Measurements from ENCODE around the gene STX2. TPM values are rescaled to one million over a fixed set of nuclear protein-coding genes. Genes with fewer than 3 reads are reported as not detected.

Gene STX2
- polyA plus RNA-seq, 2 of the 4 experiments (the other 2 are of a cell fraction) = 26.8 to 51.3 TPM

DNA sequence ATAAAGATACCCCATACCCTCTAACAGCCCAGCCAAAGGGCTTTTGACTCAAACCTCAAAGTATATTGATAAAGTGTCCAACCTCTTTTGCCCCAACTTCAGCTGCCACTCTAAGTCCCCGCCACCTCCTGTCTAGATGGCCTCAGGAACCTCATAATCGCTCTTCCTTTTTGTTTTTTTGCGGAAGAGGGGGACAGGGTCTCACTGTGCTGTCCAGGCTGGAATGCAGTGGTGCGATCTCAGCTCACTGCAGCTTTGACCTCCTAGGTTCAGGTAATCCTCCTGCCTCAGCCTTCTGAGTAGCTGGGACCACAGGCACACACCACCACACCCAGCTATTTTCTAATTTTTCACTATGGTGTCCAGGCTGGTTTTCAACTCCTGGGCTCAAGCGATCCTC, 60.3 kb downstream of the STX2 start:
- CTCF ChIA-PET = no interaction called here
- H3K4me1 ChIP-seq = peaks cover 11% of the 10 kb centered on the region; the same call in 2 of the 3 replicates
- FAIRE-seq (no peak), ATAC-seq (no peak), DNase-seq (ENCODE audit: low read depth in 1 of 2, low spot score in 1 of 2) (no peak)
- no peak overlapping the region for H3K4me3 ChIP-seq
- no peak overlapping the region for H3K4me2 ChIP-seq
- POLR2A ChIA-PET = no interaction called here
- no peak overlapping the region for H3K27ac ChIP-seq
- whole genome bisulfite sequencing (ENCODE audit: missing lambda C conversion rate) = 93% methylated on average over 5 of the region's 5 CpGs
- TF ChIP-seq POLR2AphosphoS2 (conservative IDR thresholded peaks at IDR 0.05; ENCODE audit: low read length) = no peak
- TF ChIP-seq, protein P1, sequence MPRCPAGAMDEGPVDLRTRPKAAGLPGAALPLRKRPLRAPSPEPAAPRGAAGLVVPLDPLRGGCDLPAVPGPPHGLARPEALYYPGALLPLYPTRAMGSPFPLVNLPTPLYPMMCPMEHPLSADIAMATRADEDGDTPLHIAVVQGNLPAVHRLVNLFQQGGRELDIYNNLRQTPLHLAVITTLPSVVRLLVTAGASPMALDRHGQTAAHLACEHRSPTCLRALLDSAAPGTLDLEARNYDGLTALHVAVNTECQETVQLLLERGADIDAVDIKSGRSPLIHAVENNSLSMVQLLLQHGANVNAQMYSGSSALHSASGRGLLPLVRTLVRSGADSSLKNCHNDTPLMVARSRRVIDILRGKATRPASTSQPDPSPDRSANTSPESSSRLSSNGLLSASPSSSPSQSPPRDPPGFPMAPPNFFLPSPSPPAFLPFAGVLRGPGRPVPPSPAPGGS (IDR thresholded peaks at IDR 0.05) = no peak
- TF ChIP-seq RARB (CRISPR knock-in tag; IDR thresholded peaks at IDR 0.05) = no peak
- TF ChIP-seq NFE2L2 (conservative IDR thresholded peaks at IDR 0.05; ENCODE audit: low read length) = no peak
- no peak for TF ChIP-seq JUN (IDR thresholded peaks at IDR 0.05)
- no peak for TF ChIP-seq HDAC2 (IDR thresholded peaks at IDR 0.05)
- no peak for TF ChIP-seq KDM5A (IDR thresholded peaks at IDR 0.05)
- no peak for TF ChIP-seq ZC3H11A (IDR thresholded peaks at IDR 0.05)
- TF ChIP-seq, protein P2, sequence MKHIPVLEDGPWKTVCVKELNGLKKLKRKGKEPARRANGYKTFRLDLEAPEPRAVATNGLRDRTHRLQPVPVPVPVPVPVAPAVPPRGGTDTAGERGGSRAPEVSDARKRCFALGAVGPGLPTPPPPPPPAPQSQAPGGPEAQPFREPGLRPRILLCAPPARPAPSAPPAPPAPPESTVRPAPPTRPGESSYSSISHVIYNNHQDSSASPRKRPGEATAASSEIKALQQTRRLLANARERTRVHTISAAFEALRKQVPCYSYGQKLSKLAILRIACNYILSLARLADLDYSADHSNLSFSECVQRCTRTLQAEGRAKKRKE (CRISPR knock-in tag; IDR thresholded peaks at IDR 0.05; ENCODE audit: low read depth) = no peak
- TF ChIP-seq JUNB (IDR thresholded peaks at IDR 0.05) = no peak
- no peak for TF ChIP-seq HOXB5 (CRISPR knock-in tag; IDR thresholded peaks at IDR 0.05)
- TF ChIP-seq, protein P3, sequence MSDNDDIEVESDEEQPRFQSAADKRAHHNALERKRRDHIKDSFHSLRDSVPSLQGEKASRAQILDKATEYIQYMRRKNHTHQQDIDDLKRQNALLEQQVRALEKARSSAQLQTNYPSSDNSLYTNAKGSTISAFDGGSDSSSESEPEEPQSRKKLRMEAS (IDR thresholded peaks at IDR 0.05) = no peak
- TF ChIP-seq, protein P4, sequence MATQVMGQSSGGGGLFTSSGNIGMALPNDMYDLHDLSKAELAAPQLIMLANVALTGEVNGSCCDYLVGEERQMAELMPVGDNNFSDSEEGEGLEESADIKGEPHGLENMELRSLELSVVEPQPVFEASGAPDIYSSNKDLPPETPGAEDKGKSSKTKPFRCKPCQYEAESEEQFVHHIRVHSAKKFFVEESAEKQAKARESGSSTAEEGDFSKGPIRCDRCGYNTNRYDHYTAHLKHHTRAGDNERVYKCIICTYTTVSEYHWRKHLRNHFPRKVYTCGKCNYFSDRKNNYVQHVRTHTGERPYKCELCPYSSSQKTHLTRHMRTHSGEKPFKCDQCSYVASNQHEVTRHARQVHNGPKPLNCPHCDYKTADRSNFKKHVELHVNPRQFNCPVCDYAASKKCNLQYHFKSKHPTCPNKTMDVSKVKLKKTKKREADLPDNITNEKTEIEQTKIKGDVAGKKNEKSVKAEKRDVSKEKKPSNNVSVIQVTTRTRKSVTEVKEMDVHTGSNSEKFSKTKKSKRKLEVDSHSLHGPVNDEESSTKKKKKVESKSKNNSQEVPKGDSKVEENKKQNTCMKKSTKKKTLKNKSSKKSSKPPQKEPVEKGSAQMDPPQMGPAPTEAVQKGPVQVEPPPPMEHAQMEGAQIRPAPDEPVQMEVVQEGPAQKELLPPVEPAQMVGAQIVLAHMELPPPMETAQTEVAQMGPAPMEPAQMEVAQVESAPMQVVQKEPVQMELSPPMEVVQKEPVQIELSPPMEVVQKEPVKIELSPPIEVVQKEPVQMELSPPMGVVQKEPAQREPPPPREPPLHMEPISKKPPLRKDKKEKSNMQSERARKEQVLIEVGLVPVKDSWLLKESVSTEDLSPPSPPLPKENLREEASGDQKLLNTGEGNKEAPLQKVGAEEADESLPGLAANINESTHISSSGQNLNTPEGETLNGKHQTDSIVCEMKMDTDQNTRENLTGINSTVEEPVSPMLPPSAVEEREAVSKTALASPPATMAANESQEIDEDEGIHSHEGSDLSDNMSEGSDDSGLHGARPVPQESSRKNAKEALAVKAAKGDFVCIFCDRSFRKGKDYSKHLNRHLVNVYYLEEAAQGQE (IDR thresholded peaks at IDR 0.05) = no peak
- TF ChIP-seq, protein P5, sequence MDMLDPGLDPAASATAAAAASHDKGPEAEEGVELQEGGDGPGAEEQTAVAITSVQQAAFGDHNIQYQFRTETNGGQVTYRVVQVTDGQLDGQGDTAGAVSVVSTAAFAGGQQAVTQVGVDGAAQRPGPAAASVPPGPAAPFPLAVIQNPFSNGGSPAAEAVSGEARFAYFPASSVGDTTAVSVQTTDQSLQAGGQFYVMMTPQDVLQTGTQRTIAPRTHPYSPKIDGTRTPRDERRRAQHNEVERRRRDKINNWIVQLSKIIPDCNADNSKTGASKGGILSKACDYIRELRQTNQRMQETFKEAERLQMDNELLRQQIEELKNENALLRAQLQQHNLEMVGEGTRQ (IDR thresholded peaks at IDR 0.05) = no peak
- TF ChIP-seq, protein P6, sequence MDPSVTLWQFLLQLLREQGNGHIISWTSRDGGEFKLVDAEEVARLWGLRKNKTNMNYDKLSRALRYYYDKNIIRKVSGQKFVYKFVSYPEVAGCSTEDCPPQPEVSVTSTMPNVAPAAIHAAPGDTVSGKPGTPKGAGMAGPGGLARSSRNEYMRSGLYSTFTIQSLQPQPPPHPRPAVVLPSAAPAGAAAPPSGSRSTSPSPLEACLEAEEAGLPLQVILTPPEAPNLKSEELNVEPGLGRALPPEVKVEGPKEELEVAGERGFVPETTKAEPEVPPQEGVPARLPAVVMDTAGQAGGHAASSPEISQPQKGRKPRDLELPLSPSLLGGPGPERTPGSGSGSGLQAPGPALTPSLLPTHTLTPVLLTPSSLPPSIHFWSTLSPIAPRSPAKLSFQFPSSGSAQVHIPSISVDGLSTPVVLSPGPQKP (IDR thresholded peaks at IDR 0.05; ENCODE audit: low read depth, low read length) = no peak
- no peaks in the 10 kb centered on the region for H3K9me3 ChIP-seq

DNA sequence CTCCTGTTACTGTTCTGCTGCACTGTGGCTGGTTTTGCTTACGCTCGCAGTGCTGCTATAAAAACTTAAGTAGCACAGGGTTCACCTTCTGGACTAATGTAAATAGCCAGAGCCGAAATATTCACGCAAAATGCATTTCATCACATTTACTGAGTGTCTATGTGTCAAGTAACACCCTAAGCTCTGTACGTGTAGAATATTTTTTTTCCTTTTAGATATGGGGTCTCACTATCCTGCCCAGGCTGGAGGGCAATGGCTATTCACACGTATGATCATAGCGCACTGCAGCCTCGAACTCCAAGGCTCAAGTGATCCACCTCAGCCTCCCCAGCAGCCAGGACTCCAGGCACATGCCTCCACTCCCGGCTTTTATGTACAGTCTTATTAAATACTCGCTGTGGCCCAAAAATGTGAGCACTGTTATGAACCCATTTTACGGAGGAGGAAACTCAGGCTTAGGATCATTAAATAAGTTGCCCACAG, 62.2 kb downstream of the STX2 start:
- DNase-seq (ENCODE audit: low read depth in 1 of 2, low spot score in 1 of 2) = no peak
- Histone ChIP-seq H3K27ac (no peak overlapping the region), H3K4me1 (peaks cover 11% of the 10 kb centered on the region; the same call in 2 of the 3 replicates), H3K4me3 (no peak overlapping the region), H3K9me3 (no peaks in the 10 kb centered on the region), H3K4me2 (peak overlapping the region; percentile 67)
- TF ChIP-seq CBX2 (IDR thresholded peaks at IDR 0.05; ENCODE audit: borderline replicate concordance, low read depth) = no peak
- TF ChIP-seq, protein P4 (IDR thresholded peaks at IDR 0.05) = peak; percentile 63; the same call in 1 of the 2 replicates
- ChIA-PET CTCF (interaction anchor here (1.3 to 1.6 kb wide), 4 partner anchors 10 to 29 kb away, joined by 3 to 6 read pairs (median 4); no protein-coding TSS in a partner anchor), POLR2A (no interaction called here)
- WGBS (ENCODE audit: missing lambda C conversion rate) = 92% methylated on average over 11 of the region's 11 CpGs
- FAIRE-seq = no peak
- no peak for ATAC-seq

All from A549 (cell line).